COLO829 (cell line): Measurements from ENCODE around the gene SERPINB6.
"Not testable (repeated sequence)": the region's sequence is repeated elsewhere in the genome, so short reads cannot be mapped to it uniquely, and the experiment has no call there.

ENCODE experiments used
- DNase-seq: peaks from one replicate; pipeline ENCODE4 v3.0.0; 2012; ENCODE audit warnings: low spot score

SERPINB6 gene

DNA sequence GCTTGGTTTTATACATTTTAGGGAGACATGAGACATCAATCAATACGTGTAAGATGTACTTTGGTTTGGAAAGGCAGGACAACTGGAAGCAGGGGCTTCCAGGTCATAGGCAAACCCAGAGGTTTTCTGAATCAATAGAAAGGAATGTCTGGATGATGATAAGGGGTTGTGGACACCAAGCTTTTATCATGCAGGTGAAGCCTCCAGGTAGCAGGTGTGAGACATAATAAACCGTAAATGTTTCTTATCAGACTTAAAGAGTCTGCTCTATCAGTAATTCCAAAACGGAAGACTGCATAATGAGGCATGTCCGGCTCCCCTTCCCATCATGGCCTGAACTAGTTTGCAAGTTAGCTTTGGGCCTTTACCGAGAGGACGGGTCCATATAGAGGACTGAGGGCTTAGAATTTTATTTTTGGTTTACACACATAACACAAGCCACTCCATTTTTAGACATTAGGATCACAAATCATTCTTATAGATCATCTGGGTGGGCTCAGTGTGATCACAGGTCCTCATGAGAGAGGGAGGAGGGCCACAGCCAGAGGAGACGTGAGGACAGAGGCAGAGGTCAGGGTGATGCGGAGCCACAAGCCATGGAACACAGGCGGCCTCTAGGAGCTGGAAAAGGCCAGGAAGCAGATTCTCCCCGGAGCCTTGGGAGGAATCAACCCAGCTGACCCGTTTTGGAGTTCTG lies 57.6 kb downstream of the SERPINB6 start:
- no peak for DNase-seq

- no peak for DNase-seq
These were observed 60.2 kb downstream of the SERPINB6 start for GRCh38 chr6:2911171-2911570.

DNA sequence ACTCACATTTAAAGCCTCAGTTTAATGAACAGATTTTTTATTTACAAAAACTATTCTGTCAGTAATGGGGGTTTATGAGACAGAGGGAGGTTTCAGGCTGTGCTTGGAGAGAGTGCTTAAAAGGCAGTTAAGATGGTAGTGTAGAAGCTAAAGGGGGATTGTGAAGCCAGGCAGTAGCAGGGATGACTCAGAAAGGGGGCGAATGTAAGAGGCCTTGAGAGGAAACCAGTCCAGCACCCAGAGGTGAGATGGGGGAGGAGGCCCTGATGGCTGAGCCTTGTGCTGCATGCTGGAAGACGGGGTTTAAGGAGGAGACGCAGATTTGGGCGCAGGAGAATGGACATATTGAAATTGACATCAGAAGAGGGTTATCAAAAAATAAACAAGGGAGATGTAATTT lies 61.6 kb downstream of the SERPINB6 start:
- no peak for DNase-seq

DNA sequence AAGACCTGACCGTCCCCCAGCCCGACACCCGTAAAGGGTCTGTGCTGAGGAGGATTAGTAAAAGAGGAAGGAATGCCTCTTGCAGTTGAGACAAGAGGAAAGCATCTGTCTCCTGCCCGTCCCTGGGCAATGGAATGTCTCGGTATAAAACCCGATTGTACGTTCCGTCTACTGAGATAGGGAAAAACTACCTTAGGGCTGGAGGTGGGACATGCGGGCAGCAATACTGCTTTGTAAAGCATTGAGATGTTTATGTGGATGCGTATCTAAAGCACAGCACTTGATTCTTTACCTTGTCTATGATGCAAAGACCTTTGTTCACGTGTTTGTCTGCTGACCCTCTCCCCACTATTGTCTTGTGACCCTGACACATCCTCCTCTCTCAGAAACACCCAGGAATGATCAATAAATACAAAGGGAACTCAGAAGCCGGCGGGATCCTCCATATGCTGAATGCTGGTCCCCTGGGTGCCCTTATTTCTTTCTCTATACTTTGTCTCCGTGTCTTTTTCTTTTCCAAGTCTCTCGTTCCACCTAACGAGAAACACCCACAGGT lies 62.2 kb downstream of the SERPINB6 start:
- DNase-seq: not testable (repeated sequence)

DNA sequence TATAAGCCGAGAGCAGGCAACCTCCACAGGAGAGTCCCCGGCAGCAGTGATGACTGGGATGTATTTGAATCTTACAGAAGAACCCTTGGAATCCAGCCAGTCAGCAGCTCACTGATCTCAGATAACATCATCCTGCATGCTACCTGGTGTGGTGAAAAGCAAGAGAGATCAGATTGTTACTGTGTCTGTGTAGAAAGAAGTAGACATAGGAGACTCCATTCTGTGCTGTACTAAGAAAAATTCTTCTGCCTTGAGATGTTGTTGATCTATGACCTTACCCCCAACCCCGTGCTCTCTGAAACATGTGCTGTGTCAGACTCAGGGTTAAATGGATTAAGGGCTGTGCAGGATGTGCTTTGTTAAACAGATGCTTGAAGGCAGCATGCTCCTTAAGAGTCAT lies 62.9 kb downstream of the SERPINB6 start:
- DNase-seq: not testable (repeated sequence)

DNA sequence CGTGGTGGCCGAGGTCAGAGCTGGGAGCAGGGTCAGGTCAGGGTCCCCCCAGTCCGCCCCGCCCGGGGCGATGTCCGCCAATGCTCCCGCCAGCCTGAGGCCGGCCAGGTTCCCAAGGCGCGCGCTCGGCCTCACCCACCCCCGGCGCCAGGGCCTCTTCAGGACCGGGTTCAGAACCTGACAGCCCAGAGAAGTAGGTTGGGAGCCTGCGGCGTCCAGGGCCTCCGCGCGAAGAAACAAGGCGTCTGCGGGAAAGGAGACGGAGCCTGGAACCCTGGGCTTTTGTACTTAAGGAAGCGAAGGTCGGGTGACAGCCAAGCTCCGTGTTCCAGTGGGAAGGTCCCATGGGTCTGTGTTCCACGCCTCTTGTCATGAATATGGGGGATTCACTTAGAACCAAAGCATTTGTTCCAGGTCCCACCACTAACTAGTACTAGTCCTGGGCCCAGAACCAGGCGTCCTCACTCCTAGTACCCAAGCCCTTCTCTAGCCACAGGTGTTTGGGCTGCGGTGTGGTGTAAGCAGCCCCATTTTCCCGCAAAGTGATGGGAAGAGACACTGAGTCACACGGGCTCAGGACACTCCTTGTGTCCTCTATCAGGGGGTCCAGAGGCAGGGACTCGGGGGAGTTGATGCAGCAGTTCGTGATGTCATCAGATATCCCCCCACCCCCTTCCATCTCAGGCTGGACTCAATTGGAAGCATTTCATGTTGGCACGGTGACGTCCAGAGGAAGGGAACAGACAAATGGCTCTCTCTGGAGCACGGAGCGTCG lies 67.8 kb downstream of the SERPINB6 start:
- DNase-seq: not testable (repeated sequence)

GRCh38 chr6:2901645-2902502 lies 69.5 kb downstream of the SERPINB6 start:
- not testable (repeated sequence) for DNase-seq

DNA sequence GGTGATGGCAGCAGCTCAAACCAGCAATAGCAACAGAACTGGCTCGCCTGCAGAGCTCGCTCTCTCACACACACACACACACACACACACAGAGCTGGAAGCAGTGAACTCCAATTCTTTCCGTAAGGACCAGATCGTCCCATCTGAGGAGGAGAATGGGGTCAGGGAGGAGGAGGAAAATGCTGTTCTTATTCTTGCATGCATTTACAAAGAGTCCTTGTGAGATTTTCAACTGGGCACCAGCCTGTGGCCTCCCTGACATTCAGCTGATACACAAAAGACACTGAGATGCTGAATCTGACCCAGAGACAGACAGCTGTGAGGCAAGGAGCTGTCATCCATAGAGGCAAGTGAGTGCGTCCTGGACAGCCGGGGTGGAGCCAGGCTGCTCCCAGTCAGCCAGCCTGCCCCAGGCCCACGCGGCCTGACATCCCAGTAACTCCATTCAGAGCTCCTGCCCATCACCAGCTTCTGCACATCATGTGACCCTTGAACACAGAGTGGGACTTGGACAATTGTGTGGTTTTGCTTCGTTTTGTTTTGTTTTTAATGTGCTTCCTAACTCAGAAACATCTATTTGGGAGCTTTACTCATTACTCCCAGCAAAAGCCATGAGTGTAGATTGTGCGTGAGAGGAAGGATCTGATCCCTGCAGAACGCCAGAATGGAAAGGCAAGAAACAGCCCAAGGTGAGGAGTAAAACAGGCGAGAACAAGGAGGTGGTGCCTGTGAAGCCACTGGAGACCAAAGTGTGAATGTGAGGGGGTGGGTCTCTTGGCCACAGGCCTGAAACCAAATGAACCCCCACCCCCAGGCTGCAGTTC lies 70.3 kb downstream of the SERPINB6 start:
- peak; percentile 30 for DNase-seq

DNA sequence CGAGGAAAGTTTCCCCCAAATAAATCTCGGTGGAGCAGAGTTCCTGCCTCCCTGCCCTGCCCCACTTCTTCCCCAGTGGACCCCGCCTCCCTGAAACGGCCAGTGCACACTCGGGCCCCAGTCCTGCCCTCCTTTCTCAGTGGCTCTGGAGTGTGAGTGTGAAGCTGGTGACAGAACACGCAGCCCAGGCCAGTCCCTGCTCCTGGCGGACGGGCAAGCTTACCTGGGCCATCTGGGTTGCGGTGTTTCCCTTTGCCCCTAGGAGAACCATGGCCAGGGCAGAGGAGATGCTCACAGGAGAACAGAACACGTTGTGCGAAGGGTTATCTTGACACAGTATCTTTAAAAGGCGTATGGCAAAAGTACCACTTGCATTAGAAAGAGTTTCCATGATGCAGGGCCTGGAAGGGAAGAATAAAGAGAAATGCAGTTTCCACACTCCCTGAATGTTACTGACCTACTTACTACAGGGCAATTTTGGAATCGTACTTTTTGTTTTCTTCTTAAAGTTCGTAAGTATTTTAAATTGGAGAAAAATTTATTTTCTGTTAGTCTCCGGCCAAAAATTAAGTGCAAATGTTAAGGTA lies 71.1 kb downstream of the SERPINB6 start:
- DNase-seq: no peak

DNA sequence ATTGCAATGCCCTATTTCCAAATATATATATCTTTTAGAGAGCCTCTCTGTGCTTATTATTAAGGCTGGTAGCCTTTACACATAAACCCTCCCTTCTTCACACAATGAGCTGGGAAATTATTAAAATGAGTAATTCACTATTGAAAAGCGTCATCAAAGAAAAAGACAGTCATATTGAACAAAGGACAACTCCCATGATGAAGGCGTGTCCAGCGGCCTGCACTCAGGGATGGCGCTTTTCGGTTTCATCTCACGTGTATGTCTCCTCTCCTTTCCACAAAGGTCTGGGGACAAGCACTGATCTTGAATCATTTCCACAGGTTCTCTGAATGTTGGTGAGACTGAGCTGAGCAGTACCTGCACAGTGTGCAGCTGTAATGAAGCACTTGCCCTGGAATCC lies 71.8 kb downstream of the SERPINB6 start:
- DNase-seq: no peak
